ENCODE results near the gene PEAR1. TPM values are rescaled to one million over a fixed set of nuclear protein-coding genes. Genes with fewer than 3 reads are reported as not detected.
A peak's percentile ranks its signal among the peaks of the same experiment; 100 is the strongest.
"Not testable (repeated sequence)": the region's sequence is repeated elsewhere in the genome, so short reads cannot be mapped to it uniquely, and the experiment has no call there.

Gene PEAR1
- total RNA-seq, 1 experiment from 2014 or later, result 10.8 TPM

- Histone ChIP-seq H3K27me3 (ENCODE audit: insufficient read depth, low read length) (peaks cover 16% of the 10 kb centered on the region; the same call in 1 of the 2 replicates), H3K4me1 (ENCODE audit: control insufficient read depth in 1 of 2, insufficient read depth in 2 of 2, low read length in 2 of 2) (peaks cover 20 to 31% of the 10 kb centered on the region in 2 experiments), H2AFZ (ENCODE audit: low read depth, low read length, poor library complexity, severe bottlenecking) (no peak overlapping the region), H3K9me2 (ENCODE audit: insufficient read depth) (no peaks in the 10 kb centered on the region), H3K79me2 (ENCODE audit: insufficient read depth, low read length) (no peaks in the 10 kb centered on the region), H4K20me1 (ENCODE audit: insufficient read depth) (no peaks in the 10 kb centered on the region), H3K27ac (ENCODE audit: low read depth, low read length) (no peak overlapping the region), H3K9me3 (ENCODE audit: control insufficient read depth in 1 of 2, insufficient read depth in 1 of 2, low read depth in 1 of 2, low read length in 2 of 2) (no peaks in the 10 kb centered on the region), H3K36me3 (ENCODE audit: control insufficient read depth in 1 of 2, insufficient read depth in 2 of 2, low read length in 2 of 2) (no peaks in the 10 kb centered on the region), H3K4me2 (ENCODE audit: low read length) (peak overlapping the region; percentile 93), H3K4me3 (replicated peaks in 1 of 2; ENCODE audit: low read depth in 1 of 2, low read length in 2 of 2) (peak overlapping the region in 1 of 2 experiments; percentile 27; a peak in 2 of 4 replicates), H3K9ac (ENCODE audit: low read length) (peak overlapping the region; percentile 33; the same call in 1 of the 2 replicates)
- BruUV-seq (replicated peaks), result no TSS peak
- POLR2A ChIA-PET, result interaction anchor here (0.6 kb wide), 1 partner anchor 60 kb away, joined by 3 read pairs; no protein-coding TSS in a partner anchor
- RAD21 ChIA-PET (ENCODE audit: low non-redundant PET in 1 of 2, low total read pairs in 2 of 2, uncharacterized antibody in 2 of 2, unreplicated experiment in 2 of 2), result interaction anchor here (0.6 to 1.1 kb wide), 3 partner anchors 33 to 236 kb away, joined by 3 to 4 read pairs (median 3); no protein-coding TSS in a partner anchor
- ATAC-seq (peak; percentile 50), DNase-seq (ENCODE audit: low read depth, low spot score) (peak; percentile 86)
- intact Hi-C loops (cut with micrococcal nuclease), result loop anchor here (5.0 to 10.0 kb wide), 3 partner anchors 129 to 301 kb away; no protein-coding TSS in a partner anchor
- CTCF ChIA-PET, result interaction anchor here (0.9 to 4.0 kb wide), 6 partner anchors 30 to 231 kb away, joined by 3 to 62 read pairs (median 4); partner anchors contain the start of genes INSRR, NTRK1 and PEAR1
- no peak for TF ChIP-seq EGR1 (IDR thresholded peaks at IDR 0.05; ENCODE audit: low read depth)
- TF ChIP-seq MAX (IDR thresholded peaks at IDR 0.05), result peak; percentile 50; the same call in 1 of the 2 replicates
- peak; percentile 60 for TF ChIP-seq POLR2AphosphoS5 (IDR thresholded peaks at IDR 0.05; ENCODE audit: low read depth, low read length)
- peak; percentile 86 for TF ChIP-seq TCF7L2 (IDR thresholded peaks at IDR 0.05; ENCODE audit: borderline replicate concordance, extremely low read depth, insufficient read depth, insufficient read length)
These were observed 32.7 kb downstream of the PEAR1 start for GRCh38 chr1:156926175-156926574.

GRCh38 chr1:156926695-156927094 lies 33.2 kb downstream of the PEAR1 start:
- TF ChIP-seq FOSL1 (IDR thresholded peaks at IDR 0.05; ENCODE audit: low read depth) (peak; percentile 34), CBX3 (IDR thresholded peaks at IDR 0.05; ENCODE audit: low read depth) (0 out of 2 replicates have a peak, but pooled peaks have one; percentile 4)
- CTCF ChIA-PET, result interaction anchor here (0.9 to 4.0 kb wide), 7 partner anchors 30 to 238 kb away, joined by 3 to 62 read pairs (median 4); partner anchors contain the start of genes INSRR, NTRK1 and PEAR1
- not testable (repeated sequence) for H3K27ac ChIP-seq (ENCODE audit: low read depth, low read length); H3K9me3 ChIP-seq (ENCODE audit: control insufficient read depth in 1 of 2, insufficient read depth in 1 of 2, low read depth in 1 of 2, low read length in 2 of 2); BruUV-seq (replicated peaks); DNase-seq (ENCODE audit: low read depth, low spot score); H3K79me2 ChIP-seq (ENCODE audit: insufficient read depth, low read length); ATAC-seq; H3K36me3 ChIP-seq (ENCODE audit: control insufficient read depth in 1 of 2, insufficient read depth in 2 of 2, low read length in 2 of 2); H2AFZ ChIP-seq (ENCODE audit: low read depth, low read length, poor library complexity, severe bottlenecking); H3K9me2 ChIP-seq (ENCODE audit: insufficient read depth); H4K20me1 ChIP-seq (ENCODE audit: insufficient read depth); H3K9ac ChIP-seq (ENCODE audit: low read length)
- H3K4me3 ChIP-seq (replicated peaks in 1 of 2; ENCODE audit: low read depth in 1 of 2, low read length in 2 of 2), result 0 out of 4 replicates have a peak overlapping the region, but pooled peaks of 1 of the 2 experiments have one; percentile 59
- RAD21 ChIA-PET (ENCODE audit: low non-redundant PET in 1 of 2, low total read pairs in 2 of 2, uncharacterized antibody in 2 of 2, unreplicated experiment in 2 of 2), result interaction anchor here in 1 of 2 experiments (1.1 kb wide), 1 partner anchor 237 kb away, joined by 3 read pairs; no protein-coding TSS in a partner anchor
- H3K4me1 ChIP-seq (ENCODE audit: control insufficient read depth in 1 of 2, insufficient read depth in 2 of 2, low read length in 2 of 2), result peaks cover 20 to 31% of the 10 kb centered on the region in 2 experiments
- intact Hi-C loops (cut with micrococcal nuclease), result loop anchor here (1.0 to 10.0 kb wide), 4 partner anchors 34 to 302 kb away; no protein-coding TSS in a partner anchor
- POLR2A ChIA-PET, result interaction anchor here (0.6 kb wide), 1 partner anchor 59 kb away, joined by 3 read pairs; no protein-coding TSS in a partner anchor
- peaks cover 11% of the 10 kb centered on the region; the same call in 1 of the 2 replicates for H3K27me3 ChIP-seq (ENCODE audit: insufficient read depth, low read length)
- H3K4me2 ChIP-seq (ENCODE audit: low read length), result peak overlapping the region; percentile 93
